ENCODE results near the gene PRR20C. TPM values are rescaled to one million over a fixed set of nuclear protein-coding genes. Genes with fewer than 3 reads are reported as not detected.
"Not testable (repeated sequence)": the region's sequence is repeated elsewhere in the genome, so short reads cannot be mapped to it uniquely, and the experiment has no call there.

The PRR20C gene
- not detected for polyA plus RNA-seq (2012; ENCODE audit: low read depth, missing spikeins)

DNA sequence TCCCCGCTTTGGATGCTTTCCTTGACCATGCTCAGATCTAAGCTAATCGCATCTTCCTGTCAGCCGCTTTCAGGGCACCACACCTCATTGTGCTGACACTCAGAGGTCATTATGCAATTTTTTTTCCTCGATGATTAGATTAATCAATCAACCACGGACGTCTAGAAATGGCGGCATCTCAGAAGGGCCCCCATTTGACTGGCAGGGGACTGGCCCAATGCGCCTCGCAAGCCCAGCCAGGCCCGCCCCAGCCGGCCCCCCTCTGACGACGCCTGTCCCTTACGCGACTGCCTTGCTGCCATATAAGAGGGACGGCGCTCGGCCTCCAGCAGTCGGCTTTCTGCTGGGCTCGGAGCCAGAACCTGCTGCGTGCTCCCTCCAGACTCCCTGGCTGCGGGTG, at the start of gene PRR20C:
TSS of gene PRR20C (plus strand) at position 301 of the 400 bp plus-strand sequence. CDS start 387 bp downstream, outside the sequence.
- not testable (repeated sequence) for DNase-seq (ENCODE audit: insufficient read length, low spot score); FAIRE-seq

- no peak for FAIRE-seq
- TF ChIP-seq TAF1 (IDR thresholded peaks at IDR 0.05; ENCODE audit: low read depth, low read length) (no peak), PAX5 (IDR thresholded peaks at IDR 0.05; ENCODE audit: insufficient read depth, low read length, severe bottlenecking) (no peak), POLR2AphosphoS5 (IDR thresholded peaks at IDR 0.05; ENCODE audit: low read depth, low read length) (no peak), POLR2A (IDR thresholded peaks at IDR 0.05; ENCODE audit: low read depth, low read length) (no peak), POU2F2 (IDR thresholded peaks at IDR 0.05; ENCODE audit: low read depth, low read length) (no peak), SPI1 (IDR thresholded peaks at IDR 0.05; ENCODE audit: low read depth, low read length) (no peak)
- DNase-seq (ENCODE audit: insufficient read length, low spot score) = no peak
These were observed 38.9 kb upstream of the PRR20C start for GRCh38 chr13:57114945-57115344.

GRCh38 chr13:57123681-57124080, 30.2 kb upstream of the PRR20C start:
- DNase-seq (ENCODE audit: insufficient read length, low spot score) = no peak
- FAIRE-seq = no peak

DNA sequence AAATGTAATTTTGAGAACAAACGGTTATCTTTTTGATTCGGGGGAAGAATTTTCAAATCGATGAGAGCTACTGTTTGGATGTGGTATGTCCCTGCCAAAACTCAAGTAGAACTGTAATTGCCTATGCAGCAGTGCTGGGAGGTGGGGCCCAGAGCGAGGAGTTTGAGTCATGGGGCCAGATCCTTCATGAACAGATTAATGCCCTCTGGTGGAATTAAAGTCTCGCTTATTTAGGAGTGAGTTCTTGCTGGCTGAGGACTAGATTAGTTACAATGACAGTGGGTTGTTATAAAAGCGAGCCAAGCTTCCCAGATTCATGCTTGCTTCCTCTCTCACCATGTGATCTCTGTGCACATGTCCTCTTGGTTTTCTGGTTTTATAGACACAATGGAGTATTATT, 25.0 kb upstream of the PRR20C start:
- DNase-seq (ENCODE audit: insufficient read length, low spot score) = no peak
- TF ChIP-seq POU2F2 (IDR thresholded peaks at IDR 0.05; ENCODE audit: low read depth, low read length) = no peak
- TF ChIP-seq POLR2A (IDR thresholded peaks at IDR 0.05; ENCODE audit: low read depth, low read length) = no peak
- TF ChIP-seq SPI1 (IDR thresholded peaks at IDR 0.05; ENCODE audit: low read depth, low read length) = no peak
- no peak for TF ChIP-seq POLR2AphosphoS5 (IDR thresholded peaks at IDR 0.05; ENCODE audit: low read depth, low read length)
- no peak for TF ChIP-seq TAF1 (IDR thresholded peaks at IDR 0.05; ENCODE audit: low read depth, low read length)
- no peak for FAIRE-seq

More at GRCh38 chr13:57123681-57124080, 30.2 kb upstream of the PRR20C start:
- TF ChIP-seq POU2F2 (IDR thresholded peaks at IDR 0.05; ENCODE audit: low read depth, low read length) (no peak), POLR2AphosphoS5 (IDR thresholded peaks at IDR 0.05; ENCODE audit: low read depth, low read length) (no peak), TAF1 (IDR thresholded peaks at IDR 0.05; ENCODE audit: low read depth, low read length) (no peak), POLR2A (IDR thresholded peaks at IDR 0.05; ENCODE audit: low read depth, low read length) (no peak), SPI1 (IDR thresholded peaks at IDR 0.05; ENCODE audit: low read depth, low read length) (no peak), PAX5 (IDR thresholded peaks at IDR 0.05; ENCODE audit: insufficient read depth, low read length, severe bottlenecking) (no peak)

GRCh38 chr13:57136093-57136492, 17.8 kb upstream of the PRR20C start:
- FAIRE-seq (no peak), DNase-seq (ENCODE audit: insufficient read length, low spot score) (no peak)
- TF ChIP-seq PAX5 (IDR thresholded peaks at IDR 0.05; ENCODE audit: insufficient read depth, low read length, severe bottlenecking) (no peak), POU2F2 (IDR thresholded peaks at IDR 0.05; ENCODE audit: low read depth, low read length) (no peak), SPI1 (IDR thresholded peaks at IDR 0.05; ENCODE audit: low read depth, low read length) (no peak), POLR2AphosphoS5 (IDR thresholded peaks at IDR 0.05; ENCODE audit: low read depth, low read length) (no peak), POLR2A (IDR thresholded peaks at IDR 0.05; ENCODE audit: low read depth, low read length) (no peak), TAF1 (IDR thresholded peaks at IDR 0.05; ENCODE audit: low read depth, low read length) (no peak)

DNA sequence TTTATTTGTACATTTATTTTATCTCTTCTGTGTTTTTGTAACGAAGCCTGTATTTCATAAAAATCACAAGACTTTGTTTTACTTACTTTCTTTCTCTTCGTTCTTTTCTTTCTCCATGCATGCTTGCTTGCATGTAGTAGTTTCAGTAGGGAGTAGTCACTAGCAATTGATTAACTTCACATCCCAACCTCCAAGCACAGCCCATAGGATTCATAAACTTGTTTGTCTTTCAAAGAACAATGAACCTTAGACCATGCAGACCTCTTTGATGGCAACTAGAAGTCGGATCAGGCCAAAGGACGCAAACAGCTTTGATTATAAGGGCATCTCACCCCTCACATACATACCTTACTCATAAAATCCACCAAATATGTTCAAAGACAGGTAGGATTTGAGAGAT, 16.3 kb upstream of the PRR20C start:
- TF ChIP-seq POLR2AphosphoS5 (IDR thresholded peaks at IDR 0.05; ENCODE audit: low read depth, low read length) (no peak), SPI1 (IDR thresholded peaks at IDR 0.05; ENCODE audit: low read depth, low read length) (no peak), POU2F2 (IDR thresholded peaks at IDR 0.05; ENCODE audit: low read depth, low read length) (no peak), POLR2A (IDR thresholded peaks at IDR 0.05; ENCODE audit: low read depth, low read length) (no peak), TAF1 (IDR thresholded peaks at IDR 0.05; ENCODE audit: low read depth, low read length) (no peak)
- no peak for FAIRE-seq
- DNase-seq (ENCODE audit: insufficient read length, low spot score) = no peak

- TF ChIP-seq POU2F2 (IDR thresholded peaks at IDR 0.05; ENCODE audit: low read depth, low read length) (no peak), POLR2AphosphoS5 (IDR thresholded peaks at IDR 0.05; ENCODE audit: low read depth, low read length) (no peak), POLR2A (IDR thresholded peaks at IDR 0.05; ENCODE audit: low read depth, low read length) (no peak), SPI1 (IDR thresholded peaks at IDR 0.05; ENCODE audit: low read depth, low read length) (no peak), PAX5 (IDR thresholded peaks at IDR 0.05; ENCODE audit: insufficient read depth, low read length, severe bottlenecking) (no peak), TAF1 (IDR thresholded peaks at IDR 0.05; ENCODE audit: low read depth, low read length) (no peak)
- FAIRE-seq = no peak
- no peak for DNase-seq (ENCODE audit: insufficient read length, low spot score)
These were observed 14.9 kb upstream of the PRR20C start for GRCh38 chr13:57138988-57139387.

DNA sequence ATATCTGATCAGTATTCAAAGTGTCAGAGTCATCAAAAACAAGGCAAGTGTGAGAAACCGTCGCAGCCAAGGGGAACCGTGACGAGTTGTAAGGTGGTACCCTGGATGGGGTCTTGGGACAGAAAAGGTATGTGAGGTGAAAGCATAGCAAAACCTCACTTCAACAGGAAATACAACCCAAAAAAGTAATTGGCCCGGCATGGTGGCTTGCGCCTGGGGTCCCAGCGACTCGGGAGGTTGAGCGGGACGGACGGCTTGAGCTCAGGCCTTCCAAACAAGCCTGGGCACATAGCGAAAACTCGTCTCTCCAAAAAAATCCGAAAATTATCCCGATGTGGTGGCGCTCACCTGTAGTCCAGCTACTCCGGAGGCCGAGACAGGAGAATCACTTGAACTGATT, 14.1 kb upstream of the PRR20C start:
- DNase-seq (ENCODE audit: insufficient read length, low spot score); FAIRE-seq: not testable (repeated sequence)

DNA sequence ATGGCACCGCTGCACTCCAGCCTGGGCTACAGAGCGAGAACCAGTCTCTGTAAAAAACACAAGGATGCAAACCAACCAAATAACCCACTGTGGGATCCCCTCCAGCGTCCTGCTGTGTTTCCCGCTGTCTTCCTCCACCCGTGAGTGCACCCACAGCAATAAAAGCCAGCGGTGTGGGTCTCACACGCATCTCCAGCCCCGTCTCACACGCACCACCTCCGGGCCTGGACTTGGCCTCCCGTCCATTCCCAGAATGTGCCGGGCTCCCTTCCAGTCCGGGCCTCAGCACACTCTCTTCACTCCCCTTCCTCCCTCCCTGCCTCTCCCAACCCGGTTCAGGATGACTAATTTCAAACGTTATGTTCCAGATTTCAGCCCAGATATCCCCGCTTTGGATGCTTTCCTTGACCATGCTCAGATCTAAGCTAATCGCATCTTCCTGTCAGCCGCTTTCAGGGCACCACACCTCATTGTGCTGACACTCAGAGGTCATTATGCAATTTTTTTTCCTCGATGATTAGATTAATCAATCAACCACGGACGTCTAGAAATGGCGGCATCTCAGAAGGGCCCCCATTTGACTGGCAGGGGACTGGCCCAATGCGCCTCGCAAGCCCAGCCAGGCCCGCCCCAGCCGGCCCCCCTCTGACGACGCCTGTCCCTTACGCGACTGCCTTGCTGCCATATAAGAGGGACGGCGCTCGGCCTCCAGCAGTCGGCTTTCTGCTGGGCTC, 13.5 kb upstream of the PRR20C start, which contains the start of gene PRR20A:
TSS of gene PRR20A (plus strand) at position 684 of the 734 bp plus-strand sequence. CDS start 387 bp downstream, outside the sequence.
- not testable (repeated sequence) for DNase-seq (ENCODE audit: insufficient read length, low spot score); FAIRE-seq

- FAIRE-seq; DNase-seq (ENCODE audit: insufficient read length, low spot score): not testable (repeated sequence)
These were observed 6.7 kb upstream of the PRR20C start, which contains the start of gene PRR20B for GRCh38 chr13:57147188-57147587. Gene PRR20B (plus strand): TSS chr13:57147488. CDS start chr13:57147875, 387 bp downstream.

GRCh38 chr13:57148106-57148505, 5.8 kb upstream of the PRR20C start:
- FAIRE-seq = not testable (repeated sequence)

DNA sequence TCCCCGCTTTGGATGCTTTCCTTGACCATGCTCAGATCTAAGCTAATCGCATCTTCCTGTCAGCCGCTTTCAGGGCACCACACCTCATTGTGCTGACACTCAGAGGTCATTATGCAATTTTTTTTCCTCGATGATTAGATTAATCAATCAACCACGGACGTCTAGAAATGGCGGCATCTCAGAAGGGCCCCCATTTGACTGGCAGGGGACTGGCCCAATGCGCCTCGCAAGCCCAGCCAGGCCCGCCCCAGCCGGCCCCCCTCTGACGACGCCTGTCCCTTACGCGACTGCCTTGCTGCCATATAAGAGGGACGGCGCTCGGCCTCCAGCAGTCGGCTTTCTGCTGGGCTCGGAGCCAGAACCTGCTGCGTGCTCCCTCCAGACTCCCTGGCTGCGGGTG, 6.5 kb downstream of the PRR20C start, which contains the start of gene PRR20D:
TSS of gene PRR20D (plus strand) at position 301 of the 400 bp plus-strand sequence. CDS start 387 bp downstream, outside the sequence.
- not testable (repeated sequence) for DNase-seq (ENCODE audit: insufficient read length, low spot score); FAIRE-seq

More at GRCh38 chr13:57148106-57148505, 5.8 kb upstream of the PRR20C start:
- DNase-seq (ENCODE audit: insufficient read length, low spot score) = not testable (repeated sequence)

GRCh38 chr13:57166897-57167296, 13.0 kb downstream of the PRR20C start, which contains the start of gene PRR20E:
Gene PRR20E (plus strand): TSS chr13:57167197. CDS start chr13:57167584, 387 bp downstream.
- DNase-seq (ENCODE audit: insufficient read length, low spot score); FAIRE-seq: not testable (repeated sequence)

All from GM12891 (cell line).